ENCODE measurements around the gene TEX26.

TEX26 gene

DNA sequence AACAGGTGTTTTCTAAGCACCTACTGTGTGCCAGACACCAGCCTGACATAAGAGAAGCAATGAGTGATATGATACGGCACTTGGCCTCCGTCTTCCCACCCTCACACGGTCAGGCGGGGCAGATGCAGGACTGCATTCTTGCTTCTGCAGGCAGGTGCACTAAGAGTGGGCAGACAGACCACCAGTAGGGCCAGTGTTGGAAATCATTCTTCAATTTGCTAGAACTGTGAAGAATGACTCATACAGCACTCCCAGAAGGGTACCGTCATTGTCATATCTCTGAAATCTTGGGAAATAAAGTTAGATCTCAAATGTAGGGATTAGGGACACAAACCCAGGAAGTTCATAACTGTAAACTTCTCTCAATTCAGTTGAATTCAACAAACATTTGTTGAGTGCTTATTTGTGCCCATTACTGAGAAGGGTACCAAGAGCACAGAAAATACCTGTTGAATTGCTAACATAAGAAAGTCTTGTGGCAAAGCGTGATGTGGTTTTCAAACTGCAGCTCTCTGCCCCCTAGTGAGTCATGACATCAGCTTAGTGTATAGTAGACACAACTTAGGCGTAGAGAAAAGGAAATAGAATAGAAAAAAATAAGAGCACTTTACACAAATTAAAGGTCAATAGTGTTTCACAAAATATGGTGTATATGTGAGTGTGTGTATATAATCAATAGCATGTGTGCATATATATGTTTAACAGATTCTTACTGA lies 76.1 kb downstream of the TEX26 start:
- H3K27me3 ChIP-seq (ENCODE audit: insufficient read depth, poor library complexity, severe bottlenecking): peaks cover 9% of the 10 kb centered on the region
- TF ChIP-seq, protein P1, sequence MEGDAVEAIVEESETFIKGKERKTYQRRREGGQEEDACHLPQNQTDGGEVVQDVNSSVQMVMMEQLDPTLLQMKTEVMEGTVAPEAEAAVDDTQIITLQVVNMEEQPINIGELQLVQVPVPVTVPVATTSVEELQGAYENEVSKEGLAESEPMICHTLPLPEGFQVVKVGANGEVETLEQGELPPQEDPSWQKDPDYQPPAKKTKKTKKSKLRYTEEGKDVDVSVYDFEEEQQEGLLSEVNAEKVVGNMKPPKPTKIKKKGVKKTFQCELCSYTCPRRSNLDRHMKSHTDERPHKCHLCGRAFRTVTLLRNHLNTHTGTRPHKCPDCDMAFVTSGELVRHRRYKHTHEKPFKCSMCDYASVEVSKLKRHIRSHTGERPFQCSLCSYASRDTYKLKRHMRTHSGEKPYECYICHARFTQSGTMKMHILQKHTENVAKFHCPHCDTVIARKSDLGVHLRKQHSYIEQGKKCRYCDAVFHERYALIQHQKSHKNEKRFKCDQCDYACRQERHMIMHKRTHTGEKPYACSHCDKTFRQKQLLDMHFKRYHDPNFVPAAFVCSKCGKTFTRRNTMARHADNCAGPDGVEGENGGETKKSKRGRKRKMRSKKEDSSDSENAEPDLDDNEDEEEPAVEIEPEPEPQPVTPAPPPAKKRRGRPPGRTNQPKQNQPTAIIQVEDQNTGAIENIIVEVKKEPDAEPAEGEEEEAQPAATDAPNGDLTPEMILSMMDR (IDR thresholded peaks at IDR 0.05; ENCODE audit: insufficient read depth, low read length): no peak
- TF ChIP-seq POLR2AphosphoS5 (IDR thresholded peaks at IDR 0.05; ENCODE audit: low read depth): no peak
- TF ChIP-seq, protein P2, sequence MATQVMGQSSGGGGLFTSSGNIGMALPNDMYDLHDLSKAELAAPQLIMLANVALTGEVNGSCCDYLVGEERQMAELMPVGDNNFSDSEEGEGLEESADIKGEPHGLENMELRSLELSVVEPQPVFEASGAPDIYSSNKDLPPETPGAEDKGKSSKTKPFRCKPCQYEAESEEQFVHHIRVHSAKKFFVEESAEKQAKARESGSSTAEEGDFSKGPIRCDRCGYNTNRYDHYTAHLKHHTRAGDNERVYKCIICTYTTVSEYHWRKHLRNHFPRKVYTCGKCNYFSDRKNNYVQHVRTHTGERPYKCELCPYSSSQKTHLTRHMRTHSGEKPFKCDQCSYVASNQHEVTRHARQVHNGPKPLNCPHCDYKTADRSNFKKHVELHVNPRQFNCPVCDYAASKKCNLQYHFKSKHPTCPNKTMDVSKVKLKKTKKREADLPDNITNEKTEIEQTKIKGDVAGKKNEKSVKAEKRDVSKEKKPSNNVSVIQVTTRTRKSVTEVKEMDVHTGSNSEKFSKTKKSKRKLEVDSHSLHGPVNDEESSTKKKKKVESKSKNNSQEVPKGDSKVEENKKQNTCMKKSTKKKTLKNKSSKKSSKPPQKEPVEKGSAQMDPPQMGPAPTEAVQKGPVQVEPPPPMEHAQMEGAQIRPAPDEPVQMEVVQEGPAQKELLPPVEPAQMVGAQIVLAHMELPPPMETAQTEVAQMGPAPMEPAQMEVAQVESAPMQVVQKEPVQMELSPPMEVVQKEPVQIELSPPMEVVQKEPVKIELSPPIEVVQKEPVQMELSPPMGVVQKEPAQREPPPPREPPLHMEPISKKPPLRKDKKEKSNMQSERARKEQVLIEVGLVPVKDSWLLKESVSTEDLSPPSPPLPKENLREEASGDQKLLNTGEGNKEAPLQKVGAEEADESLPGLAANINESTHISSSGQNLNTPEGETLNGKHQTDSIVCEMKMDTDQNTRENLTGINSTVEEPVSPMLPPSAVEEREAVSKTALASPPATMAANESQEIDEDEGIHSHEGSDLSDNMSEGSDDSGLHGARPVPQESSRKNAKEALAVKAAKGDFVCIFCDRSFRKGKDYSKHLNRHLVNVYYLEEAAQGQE (IDR thresholded peaks at IDR 0.05; ENCODE audit: insufficient replicate concordance, low read depth): no peak
- TF ChIP-seq SPI1 (IDR thresholded peaks at IDR 0.05; ENCODE audit: borderline replicate concordance, low read depth): no peak
- no peak for TF ChIP-seq GABPA (IDR thresholded peaks at IDR 0.05; ENCODE audit: low read depth)
- DNase-seq (ENCODE audit: low read depth in 1 of 2, low spot score in 1 of 2): no peak
- H3K4me3 ChIP-seq (replicated peaks; ENCODE audit: insufficient read depth, low read length): no peak overlapping the region
- H3K27ac ChIP-seq (replicated peaks): no peak overlapping the region

DNA sequence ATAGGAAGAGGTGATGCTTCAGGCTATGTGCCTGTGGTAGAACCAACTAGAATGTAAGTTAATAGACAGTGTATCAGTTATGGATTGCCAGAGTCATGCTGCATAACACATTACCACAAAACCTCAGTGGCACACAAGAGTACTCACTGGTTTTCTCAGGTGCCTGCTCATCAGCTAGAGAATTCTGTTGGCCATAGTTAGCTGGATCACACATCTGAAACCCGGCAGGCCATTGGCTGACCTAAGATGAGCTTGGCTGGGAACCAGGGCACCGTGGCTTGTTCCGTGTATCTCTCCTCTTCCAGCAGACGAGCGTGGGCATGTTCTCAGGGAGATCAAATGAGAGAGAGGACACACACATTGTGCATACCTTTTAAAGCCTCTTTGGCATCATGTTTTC lies 76.7 kb downstream of the TEX26 start:
- TF ChIP-seq, protein P1 (IDR thresholded peaks at IDR 0.05; ENCODE audit: insufficient read depth, low read length): no peak
- no peak for TF ChIP-seq POLR2AphosphoS5 (IDR thresholded peaks at IDR 0.05; ENCODE audit: low read depth)
- TF ChIP-seq SPI1 (IDR thresholded peaks at IDR 0.05; ENCODE audit: borderline replicate concordance, low read depth): no peak
- TF ChIP-seq GABPA (IDR thresholded peaks at IDR 0.05; ENCODE audit: low read depth): no peak
- TF ChIP-seq, protein P2 (IDR thresholded peaks at IDR 0.05; ENCODE audit: insufficient replicate concordance, low read depth): no peak
- no peak for DNase-seq (ENCODE audit: low read depth in 1 of 2, low spot score in 1 of 2)
- Histone ChIP-seq H3K27me3 (ENCODE audit: insufficient read depth, poor library complexity, severe bottlenecking) (peaks cover 9% of the 10 kb centered on the region), H3K4me3 (replicated peaks; ENCODE audit: insufficient read depth, low read length) (no peak overlapping the region), H3K27ac (replicated peaks) (no peak overlapping the region)

DNA sequence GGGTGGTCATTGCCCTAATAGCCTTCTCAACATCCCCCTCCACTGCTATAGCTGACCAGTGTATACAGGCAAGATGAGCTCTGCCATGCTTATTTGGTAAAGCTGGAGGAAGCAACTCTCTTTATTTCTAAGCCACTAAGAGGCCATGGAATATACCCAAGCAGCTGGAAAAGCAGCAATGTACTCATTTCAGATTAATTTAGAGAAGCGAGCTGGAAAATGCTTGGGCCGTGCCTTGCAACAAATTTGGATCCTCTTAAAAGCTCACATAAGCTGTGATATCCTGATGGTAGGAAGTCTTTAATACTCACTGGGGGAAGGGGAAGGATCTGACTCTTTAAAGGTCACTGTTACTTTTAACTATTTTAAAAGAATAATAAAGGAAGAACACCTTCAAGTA lies 77.8 kb downstream of the TEX26 start:
- no peak overlapping the region for H3K4me3 ChIP-seq (replicated peaks; ENCODE audit: insufficient read depth, low read length)
- TF ChIP-seq POLR2AphosphoS5 (IDR thresholded peaks at IDR 0.05; ENCODE audit: low read depth): no peak
- TF ChIP-seq, protein P1 (IDR thresholded peaks at IDR 0.05; ENCODE audit: insufficient read depth, low read length): no peak
- TF ChIP-seq, protein P2 (IDR thresholded peaks at IDR 0.05; ENCODE audit: insufficient replicate concordance, low read depth): no peak
- no peak for TF ChIP-seq GABPA (IDR thresholded peaks at IDR 0.05; ENCODE audit: low read depth)
- no peak for TF ChIP-seq SPI1 (IDR thresholded peaks at IDR 0.05; ENCODE audit: borderline replicate concordance, low read depth)
- peaks cover 9% of the 10 kb centered on the region for H3K27me3 ChIP-seq (ENCODE audit: insufficient read depth, poor library complexity, severe bottlenecking)
- no peak for DNase-seq (ENCODE audit: low read depth in 1 of 2, low spot score in 1 of 2)
- no peak overlapping the region for H3K27ac ChIP-seq (replicated peaks)

Measured in HL-60 (cell line).